ENCODE results near the gene TBXA2R. TPM values are rescaled to one million over a fixed set of nuclear protein-coding genes. Genes with fewer than 3 reads are reported as not detected.

TBXA2R gene
- polyA plus RNA-seq, 1 donor (not counting 4 experiments of a cell fraction or from before 2014, with no cell fraction given) = not detected

GRCh38 chr19:3642296-3642695, 35.6 kb upstream of the TBXA2R start:
- FAIRE-seq = no peak

DNA sequence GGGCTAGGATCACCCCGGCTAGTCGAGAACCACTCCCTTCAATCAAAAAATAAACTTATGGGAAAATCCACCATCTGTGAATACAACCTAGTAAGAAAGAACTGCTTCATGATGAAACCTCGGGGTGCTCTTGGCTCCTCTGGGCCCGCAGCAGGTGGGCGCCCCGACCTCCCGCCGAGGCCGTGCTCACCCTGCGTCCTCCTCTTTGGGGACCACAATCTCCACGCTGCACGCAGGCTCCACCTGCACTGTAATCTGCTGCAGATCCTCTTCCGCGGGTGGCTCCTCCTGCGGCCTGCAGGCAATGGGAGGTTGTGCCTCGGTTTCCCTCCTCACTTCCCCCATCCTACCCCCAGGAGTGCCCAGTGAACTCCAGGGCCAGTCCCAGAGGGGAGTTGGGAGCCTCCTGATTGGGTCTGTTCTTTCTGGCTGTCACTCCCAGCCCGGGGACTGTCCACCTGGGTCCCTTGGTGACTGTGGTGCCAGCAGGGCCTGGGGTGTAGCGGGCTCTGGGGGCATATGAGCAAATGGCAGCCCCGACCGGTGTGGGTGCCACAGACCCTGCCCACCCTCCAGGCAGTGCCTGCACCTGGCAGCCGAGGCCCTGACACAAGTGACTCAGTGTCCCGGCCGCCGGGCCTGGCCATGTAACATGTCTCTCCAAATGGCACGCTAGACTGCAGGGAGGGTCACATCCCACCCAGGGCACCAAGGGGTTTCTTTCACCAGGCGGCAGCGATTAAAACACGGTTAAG, 35.0 kb upstream of the TBXA2R start:
- dilution Hi-C loops (cut with MboI; ENCODE audit: extremely low pct_ligation_motif_present, low sequenced_read_pairs) = no loop called here
- Histone ChIP-seq H4K20me1 (ENCODE audit: control insufficient read depth, extremely low read depth, insufficient read depth, low read length) (no peaks in the 10 kb centered on the region), H3K36me3 (ENCODE audit: control insufficient read depth in 2 of 2, extremely low read depth in 1 of 2, insufficient read depth in 2 of 2, low read length in 2 of 2) (peaks cover 0 to 15% of the 10 kb centered on the region in 2 experiments), H3K4me3 (ENCODE audit: control insufficient read depth in 2 of 3, extremely low read depth in 1 of 3, insufficient read depth in 2 of 3, low read depth in 1 of 3, low read length in 3 of 3) (no peak overlapping the region), H3K9ac (ENCODE audit: control insufficient read depth, extremely low read depth, insufficient read depth, low read length) (no peak overlapping the region), H3K9me3 (ENCODE audit: control insufficient read depth, low read depth, low read length) (no peaks in the 10 kb centered on the region), H2AFZ (ENCODE audit: control insufficient read depth, low read length) (no peak overlapping the region), H3K9me1 (ENCODE audit: control insufficient read depth, extremely low read depth, insufficient read depth, low read length) (no peaks in the 10 kb centered on the region), H3K4me1 (ENCODE audit: control insufficient read depth, extremely low read depth, insufficient read depth, low read length) (no peaks in the 10 kb centered on the region), H3K27me3 (ENCODE audit: control insufficient read depth, extremely low read depth, insufficient read depth, low read length) (no peaks in the 10 kb centered on the region), H3K79me2 (ENCODE audit: control insufficient read depth, insufficient read depth, low read length) (no peaks in the 10 kb centered on the region), H3K4me2 (ENCODE audit: control insufficient read depth, extremely low read depth, insufficient read depth, low read depth, low read length) (no peak overlapping the region), H3K27ac (ENCODE audit: control insufficient read depth, insufficient read depth, low read length) (no peak overlapping the region)
- TF ChIP-seq, protein P1, sequence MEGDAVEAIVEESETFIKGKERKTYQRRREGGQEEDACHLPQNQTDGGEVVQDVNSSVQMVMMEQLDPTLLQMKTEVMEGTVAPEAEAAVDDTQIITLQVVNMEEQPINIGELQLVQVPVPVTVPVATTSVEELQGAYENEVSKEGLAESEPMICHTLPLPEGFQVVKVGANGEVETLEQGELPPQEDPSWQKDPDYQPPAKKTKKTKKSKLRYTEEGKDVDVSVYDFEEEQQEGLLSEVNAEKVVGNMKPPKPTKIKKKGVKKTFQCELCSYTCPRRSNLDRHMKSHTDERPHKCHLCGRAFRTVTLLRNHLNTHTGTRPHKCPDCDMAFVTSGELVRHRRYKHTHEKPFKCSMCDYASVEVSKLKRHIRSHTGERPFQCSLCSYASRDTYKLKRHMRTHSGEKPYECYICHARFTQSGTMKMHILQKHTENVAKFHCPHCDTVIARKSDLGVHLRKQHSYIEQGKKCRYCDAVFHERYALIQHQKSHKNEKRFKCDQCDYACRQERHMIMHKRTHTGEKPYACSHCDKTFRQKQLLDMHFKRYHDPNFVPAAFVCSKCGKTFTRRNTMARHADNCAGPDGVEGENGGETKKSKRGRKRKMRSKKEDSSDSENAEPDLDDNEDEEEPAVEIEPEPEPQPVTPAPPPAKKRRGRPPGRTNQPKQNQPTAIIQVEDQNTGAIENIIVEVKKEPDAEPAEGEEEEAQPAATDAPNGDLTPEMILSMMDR (optimal IDR thresholded peaks at IDR 0.05 in 1 of 3, IDR thresholded peaks at IDR 0.05 in 1 of 3, conservative IDR thresholded peaks at IDR 0.05 in 1 of 3; ENCODE audit: extremely low read depth in 1 of 3, insufficient read depth in 2 of 3, low read length in 3 of 3) = no peak
- TF ChIP-seq EZH2 (IDR thresholded peaks at IDR 0.05; ENCODE audit: low read length) = no peak
- no peak for DNase-seq (ENCODE audit: low read depth, low spot score)
- no peak for FAIRE-seq

More at GRCh38 chr19:3642296-3642695, 35.6 kb upstream of the TBXA2R start:
- dilution Hi-C loops (cut with MboI; ENCODE audit: extremely low pct_ligation_motif_present, low sequenced_read_pairs) = no loop called here
- Histone ChIP-seq H3K79me2 (ENCODE audit: control insufficient read depth, insufficient read depth, low read length) (no peaks in the 10 kb centered on the region), H4K20me1 (ENCODE audit: control insufficient read depth, extremely low read depth, insufficient read depth, low read length) (no peaks in the 10 kb centered on the region), H3K36me3 (ENCODE audit: control insufficient read depth in 2 of 2, extremely low read depth in 1 of 2, insufficient read depth in 2 of 2, low read length in 2 of 2) (peaks cover 0 to 17% of the 10 kb centered on the region in 2 experiments), H3K9ac (ENCODE audit: control insufficient read depth, extremely low read depth, insufficient read depth, low read length) (no peak overlapping the region), H3K27me3 (ENCODE audit: control insufficient read depth, extremely low read depth, insufficient read depth, low read length) (no peaks in the 10 kb centered on the region), H3K4me3 (ENCODE audit: control insufficient read depth in 2 of 3, extremely low read depth in 1 of 3, insufficient read depth in 2 of 3, low read depth in 1 of 3, low read length in 3 of 3) (no peak overlapping the region), H2AFZ (ENCODE audit: control insufficient read depth, low read length) (no peak overlapping the region), H3K9me3 (ENCODE audit: control insufficient read depth, low read depth, low read length) (no peaks in the 10 kb centered on the region), H3K4me2 (ENCODE audit: control insufficient read depth, extremely low read depth, insufficient read depth, low read depth, low read length) (no peak overlapping the region), H3K27ac (ENCODE audit: control insufficient read depth, insufficient read depth, low read length) (no peak overlapping the region), H3K9me1 (ENCODE audit: control insufficient read depth, extremely low read depth, insufficient read depth, low read length) (no peaks in the 10 kb centered on the region), H3K4me1 (ENCODE audit: control insufficient read depth, extremely low read depth, insufficient read depth, low read length) (no peaks in the 10 kb centered on the region)
- DNase-seq (ENCODE audit: low read depth, low spot score) = no peak
- no peak for TF ChIP-seq EZH2 (IDR thresholded peaks at IDR 0.05; ENCODE audit: low read length)
- TF ChIP-seq, protein P1 (optimal IDR thresholded peaks at IDR 0.05 in 1 of 3, IDR thresholded peaks at IDR 0.05 in 1 of 3, conservative IDR thresholded peaks at IDR 0.05 in 1 of 3; ENCODE audit: extremely low read depth in 1 of 3, insufficient read depth in 2 of 3, low read length in 3 of 3) = no peak

Measured in keratinocyte (primary cell).